Measurements from ENCODE around the gene EXOG.
A peak's percentile ranks its signal among the peaks of the same experiment; 100 is the strongest.

The EXOG gene

DNA sequence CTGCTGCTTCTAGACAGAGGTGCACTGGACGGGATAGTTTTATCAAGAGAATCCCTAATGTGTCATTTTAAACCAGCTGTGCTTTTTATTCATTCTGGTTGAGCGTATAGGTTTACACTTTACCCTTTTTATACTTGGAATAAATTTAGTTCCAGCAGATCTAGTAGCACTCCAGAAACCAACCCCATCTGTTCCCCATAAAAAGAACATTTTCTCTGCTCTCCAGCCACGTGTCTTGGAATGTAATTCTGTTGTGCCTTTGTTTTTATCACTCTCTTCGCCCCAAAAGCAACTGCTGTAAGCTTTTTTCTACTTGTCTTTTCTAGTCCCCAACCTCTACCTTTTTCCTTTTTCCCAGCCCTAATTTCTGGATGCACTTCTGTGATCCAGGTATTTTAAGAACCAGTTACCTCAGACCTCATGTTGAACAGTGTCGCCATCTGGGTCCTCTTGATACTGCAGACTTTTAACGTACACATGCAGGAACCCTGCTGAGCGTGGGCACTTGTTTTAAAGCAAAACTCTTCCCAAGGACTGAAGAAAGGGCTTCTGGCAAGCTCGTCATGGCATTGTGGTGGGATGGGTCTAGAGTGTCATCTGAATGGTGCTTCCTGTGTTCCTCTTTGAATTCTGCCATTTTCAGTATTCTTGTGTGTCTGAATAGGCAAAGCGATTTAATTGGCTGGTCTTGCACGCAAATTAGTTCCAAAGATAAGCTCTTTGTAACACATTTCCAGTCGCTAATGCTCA is 5.7 kb upstream of the EXOG start:
- H3K9ac ChIP-seq (ENCODE audit: low read length) = no peak overlapping the region

GRCh38 chr3:38491215-38491614 is 4.9 kb upstream of the EXOG start:
- Histone ChIP-seq H3K36me3 (ENCODE audit: control insufficient read depth, insufficient read depth, low read length) (no peaks in the 10 kb centered on the region), H3K9ac (ENCODE audit: low read length) (no peak overlapping the region), H3K4me3 (ENCODE audit: low read length) (no peak overlapping the region), H3K27me3 (ENCODE audit: control insufficient read depth, insufficient read depth, low read length) (no peaks in the 10 kb centered on the region), H3K4me1 (ENCODE audit: control insufficient read depth, insufficient read depth, low read length) (no peaks in the 10 kb centered on the region), H3K9me3 (ENCODE audit: control insufficient read depth, low read length) (no peaks in the 10 kb centered on the region)

More for the DNA sequence above, 5.7 kb upstream of the EXOG start:
- Histone ChIP-seq H3K4me3 (ENCODE audit: low read length) (no peak overlapping the region), H3K27me3 (ENCODE audit: control insufficient read depth, insufficient read depth, low read length) (no peaks in the 10 kb centered on the region), H3K36me3 (ENCODE audit: control insufficient read depth, insufficient read depth, low read length) (no peaks in the 10 kb centered on the region), H3K9me3 (ENCODE audit: control insufficient read depth, low read length) (no peaks in the 10 kb centered on the region), H3K4me1 (ENCODE audit: control insufficient read depth, insufficient read depth, low read length) (no peaks in the 10 kb centered on the region)

- Histone ChIP-seq H3K9ac (ENCODE audit: low read length) (no peak overlapping the region), H3K4me3 (ENCODE audit: low read length) (no peak overlapping the region), H3K9me3 (ENCODE audit: control insufficient read depth, low read length) (no peaks in the 10 kb centered on the region), H3K4me1 (ENCODE audit: control insufficient read depth, insufficient read depth, low read length) (peaks cover 4% of the 10 kb centered on the region), H3K27me3 (ENCODE audit: control insufficient read depth, insufficient read depth, low read length) (no peaks in the 10 kb centered on the region), H3K36me3 (ENCODE audit: control insufficient read depth, insufficient read depth, low read length) (no peaks in the 10 kb centered on the region)
Observed at GRCh38 chr3:38493031-38493430, 3.1 kb upstream of the EXOG start.

GRCh38 chr3:38497031-38497430 is 891 bp downstream of the EXOG start:
- peak overlapping the region; percentile 88 for H3K4me3 ChIP-seq (ENCODE audit: low read length)
- H3K36me3 ChIP-seq (ENCODE audit: control insufficient read depth, insufficient read depth, low read length) = no peaks in the 10 kb centered on the region
- no peaks in the 10 kb centered on the region for H3K9me3 ChIP-seq (ENCODE audit: control insufficient read depth, low read length)
- peak overlapping the region; percentile 81 for H3K9ac ChIP-seq (ENCODE audit: low read length)
- H3K27me3 ChIP-seq (ENCODE audit: control insufficient read depth, insufficient read depth, low read length) = no peaks in the 10 kb centered on the region
- peaks cover 8% of the 10 kb centered on the region for H3K4me1 ChIP-seq (ENCODE audit: control insufficient read depth, insufficient read depth, low read length)

DNA sequence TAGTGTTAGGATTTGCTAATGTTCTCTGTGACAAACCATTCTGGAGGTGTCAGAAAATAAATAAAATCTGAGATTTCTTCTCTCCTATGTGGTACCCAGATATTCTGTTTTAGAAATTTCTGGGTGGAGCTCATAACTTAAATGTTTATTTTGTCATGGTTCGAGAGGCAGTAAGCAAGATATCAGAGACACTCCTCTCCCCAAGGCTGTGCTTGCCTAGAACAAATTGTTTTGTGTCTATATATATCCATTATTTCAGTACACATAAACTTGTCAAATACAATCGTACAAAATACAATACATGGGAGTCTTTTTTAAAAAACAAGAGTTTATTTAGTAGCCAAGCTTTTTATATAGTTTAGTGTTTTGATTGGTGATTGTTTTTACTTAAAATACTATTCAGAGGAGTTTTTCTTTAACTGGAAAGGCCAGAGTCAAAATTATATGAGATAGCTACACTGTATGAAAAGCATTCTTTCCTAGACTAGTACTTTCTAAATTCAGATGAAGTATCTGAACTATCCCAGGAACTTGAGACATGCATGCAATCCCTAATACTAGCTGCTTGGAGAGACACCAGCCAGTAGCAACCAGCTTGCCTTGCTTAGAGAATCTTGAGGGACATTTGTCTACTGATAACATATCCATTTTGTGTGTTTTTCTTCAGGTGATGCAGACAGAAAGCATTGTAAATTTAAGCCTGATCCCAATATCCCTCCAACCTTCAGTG is 4.7 kb downstream of the EXOG start:
- H3K36me3 ChIP-seq (ENCODE audit: control insufficient read depth, insufficient read depth, low read length) = no peaks in the 10 kb centered on the region

GRCh38 chr3:38507120-38507519 is 11.0 kb downstream of the EXOG start:
- Histone ChIP-seq H3K36me3 (ENCODE audit: control insufficient read depth, insufficient read depth, low read length) (no peaks in the 10 kb centered on the region), H3K4me1 (ENCODE audit: control insufficient read depth, insufficient read depth, low read length) (no peaks in the 10 kb centered on the region), H3K9ac (ENCODE audit: low read length) (no peak overlapping the region), H3K27me3 (ENCODE audit: control insufficient read depth, insufficient read depth, low read length) (no peaks in the 10 kb centered on the region), H3K9me3 (ENCODE audit: control insufficient read depth, low read length) (no peaks in the 10 kb centered on the region), H3K4me3 (ENCODE audit: low read length) (no peak overlapping the region)

More for the DNA sequence above, 4.7 kb downstream of the EXOG start:
- Histone ChIP-seq H3K4me1 (ENCODE audit: control insufficient read depth, insufficient read depth, low read length) (peaks cover 8% of the 10 kb centered on the region), H3K4me3 (ENCODE audit: low read length) (no peak overlapping the region), H3K9me3 (ENCODE audit: control insufficient read depth, low read length) (no peaks in the 10 kb centered on the region), H3K27me3 (ENCODE audit: control insufficient read depth, insufficient read depth, low read length) (no peaks in the 10 kb centered on the region), H3K9ac (ENCODE audit: low read length) (no peak overlapping the region)

GRCh38 chr3:38509732-38510131 is 13.6 kb downstream of the EXOG start:
- Histone ChIP-seq H3K4me1 (ENCODE audit: control insufficient read depth, insufficient read depth, low read length) (no peaks in the 10 kb centered on the region), H3K4me3 (ENCODE audit: low read length) (no peak overlapping the region), H3K9ac (ENCODE audit: low read length) (no peak overlapping the region), H3K27me3 (ENCODE audit: control insufficient read depth, insufficient read depth, low read length) (no peaks in the 10 kb centered on the region), H3K36me3 (ENCODE audit: control insufficient read depth, insufficient read depth, low read length) (no peaks in the 10 kb centered on the region), H3K9me3 (ENCODE audit: control insufficient read depth, low read length) (no peaks in the 10 kb centered on the region)

- H3K9me3 ChIP-seq (ENCODE audit: control insufficient read depth, low read length) = no peaks in the 10 kb centered on the region
- no peaks in the 10 kb centered on the region for H3K27me3 ChIP-seq (ENCODE audit: control insufficient read depth, insufficient read depth, low read length)
- H3K36me3 ChIP-seq (ENCODE audit: control insufficient read depth, insufficient read depth, low read length) = no peaks in the 10 kb centered on the region
Observed at GRCh38 chr3:38510631-38511030, 14.5 kb downstream of the EXOG start.

GRCh38 chr3:38511546-38511945 is 15.4 kb downstream of the EXOG start:
- H3K36me3 ChIP-seq (ENCODE audit: control insufficient read depth, insufficient read depth, low read length) = no peaks in the 10 kb centered on the region
- H3K27me3 ChIP-seq (ENCODE audit: control insufficient read depth, insufficient read depth, low read length) = no peaks in the 10 kb centered on the region
- no peak overlapping the region for H3K4me3 ChIP-seq (ENCODE audit: low read length)
- no peaks in the 10 kb centered on the region for H3K9me3 ChIP-seq (ENCODE audit: control insufficient read depth, low read length)
- H3K4me1 ChIP-seq (ENCODE audit: control insufficient read depth, insufficient read depth, low read length) = no peaks in the 10 kb centered on the region
- no peak overlapping the region for H3K9ac ChIP-seq (ENCODE audit: low read length)

More at GRCh38 chr3:38510631-38511030, 14.5 kb downstream of the EXOG start:
- Histone ChIP-seq H3K9ac (ENCODE audit: low read length) (no peak overlapping the region), H3K4me3 (ENCODE audit: low read length) (no peak overlapping the region), H3K4me1 (ENCODE audit: control insufficient read depth, insufficient read depth, low read length) (no peaks in the 10 kb centered on the region)

DNA sequence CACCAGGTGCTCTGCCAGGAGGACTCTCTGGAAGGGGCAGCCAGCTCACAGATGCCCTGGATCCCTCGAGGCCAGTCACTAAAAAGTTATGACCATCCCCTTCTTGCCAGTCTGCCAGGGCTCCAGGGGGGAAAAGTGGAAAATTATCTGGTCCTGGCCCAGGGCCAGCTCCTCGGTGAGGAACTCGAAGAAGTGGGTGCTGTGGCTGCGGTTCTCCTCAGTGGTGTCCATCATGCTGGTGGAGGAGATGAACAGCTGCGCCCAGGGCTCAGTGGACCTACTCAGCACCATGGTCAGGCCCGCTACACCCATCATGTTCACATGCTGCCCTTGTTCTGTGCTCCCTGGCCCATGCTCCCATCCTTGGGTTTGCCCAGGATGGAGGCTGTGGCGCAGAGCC is 19.2 kb downstream of the EXOG start:
- Histone ChIP-seq H3K9ac (ENCODE audit: low read length) (no peak overlapping the region), H3K9me3 (ENCODE audit: control insufficient read depth, low read length) (no peaks in the 10 kb centered on the region), H3K36me3 (ENCODE audit: control insufficient read depth, insufficient read depth, low read length) (no peaks in the 10 kb centered on the region), H3K27me3 (ENCODE audit: control insufficient read depth, insufficient read depth, low read length) (no peaks in the 10 kb centered on the region), H3K4me3 (ENCODE audit: low read length) (no peak overlapping the region), H3K4me1 (ENCODE audit: control insufficient read depth, insufficient read depth, low read length) (no peaks in the 10 kb centered on the region)

DNA sequence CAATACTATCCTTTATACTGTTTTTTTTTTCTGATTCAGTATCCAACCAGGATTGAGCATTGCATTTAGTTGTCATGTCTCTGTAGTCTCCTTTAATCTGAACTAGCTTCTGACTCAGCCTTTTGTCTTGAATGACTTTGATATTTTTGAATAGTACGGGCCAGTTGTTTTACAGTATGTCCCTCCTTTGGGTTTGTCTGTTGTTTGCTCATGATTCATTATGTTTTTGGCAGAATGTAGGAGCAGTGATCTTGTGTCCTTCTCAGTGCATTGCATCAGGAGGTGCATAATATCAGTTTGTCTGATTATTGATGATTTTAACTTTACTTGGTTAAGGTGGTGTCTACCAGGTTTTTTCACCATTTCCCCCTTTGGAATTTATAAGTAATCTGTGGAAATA is 20.5 kb downstream of the EXOG start:
- H3K4me1 ChIP-seq (ENCODE audit: control insufficient read depth, insufficient read depth, low read length) = no peaks in the 10 kb centered on the region
- no peaks in the 10 kb centered on the region for H3K36me3 ChIP-seq (ENCODE audit: control insufficient read depth, insufficient read depth, low read length)
- H3K9me3 ChIP-seq (ENCODE audit: control insufficient read depth, low read length) = no peaks in the 10 kb centered on the region
- no peak overlapping the region for H3K4me3 ChIP-seq (ENCODE audit: low read length)
- no peaks in the 10 kb centered on the region for H3K27me3 ChIP-seq (ENCODE audit: control insufficient read depth, insufficient read depth, low read length)
- no peak overlapping the region for H3K9ac ChIP-seq (ENCODE audit: low read length)

DNA sequence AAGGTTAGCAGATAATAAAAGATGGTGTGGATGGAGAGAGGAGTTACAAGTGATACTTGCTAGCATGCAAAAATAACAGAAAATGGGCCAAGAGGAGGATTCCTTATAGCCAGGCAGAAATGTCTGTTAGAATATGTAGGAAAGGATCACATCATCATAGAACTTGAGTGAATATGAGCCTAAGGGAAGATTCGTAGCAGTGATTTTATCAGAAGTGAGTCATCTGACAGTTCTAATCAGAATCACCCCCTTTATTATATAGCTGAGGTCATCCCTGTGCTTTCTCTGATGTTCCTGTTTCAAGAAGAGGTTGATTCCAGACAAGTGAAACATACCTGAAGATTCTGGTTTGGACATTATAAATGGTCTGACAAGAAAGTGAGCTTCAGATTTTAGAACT is 22.9 kb downstream of the EXOG start:
- H3K4me3 ChIP-seq (ENCODE audit: low read length) = no peak overlapping the region
- H3K9ac ChIP-seq (ENCODE audit: low read length) = no peak overlapping the region
- no peaks in the 10 kb centered on the region for H3K9me3 ChIP-seq (ENCODE audit: control insufficient read depth, low read length)
- H3K36me3 ChIP-seq (ENCODE audit: control insufficient read depth, insufficient read depth, low read length) = no peaks in the 10 kb centered on the region
- H3K27me3 ChIP-seq (ENCODE audit: control insufficient read depth, insufficient read depth, low read length) = no peaks in the 10 kb centered on the region
- H3K4me1 ChIP-seq (ENCODE audit: control insufficient read depth, insufficient read depth, low read length) = no peaks in the 10 kb centered on the region
